ENCODE results near the gene PIP4K2A.
"Not testable (repeated sequence)": the region's sequence is repeated elsewhere in the genome, so short reads cannot be mapped to it uniquely, and the experiment has no call there.

The PIP4K2A gene

GRCh38 chr10:22554461-22555182 lies 159.8 kb downstream of the PIP4K2A start:
- DNase-seq (ENCODE audit: low read depth), result no peak

- DNase-seq (ENCODE audit: low read depth), result no peak
Observed at GRCh38 chr10:22553452-22553995, 160.9 kb downstream of the PIP4K2A start.

GRCh38 chr10:22552888-22553378 lies 161.4 kb downstream of the PIP4K2A start:
- DNase-seq (ENCODE audit: low read depth), result no peak

- DNase-seq (ENCODE audit: low read depth), result no peak
Observed at GRCh38 chr10:22551681-22552365, 162.6 kb downstream of the PIP4K2A start.

GRCh38 chr10:22550732-22551131 lies 163.6 kb downstream of the PIP4K2A start:
- DNase-seq (ENCODE audit: low read depth), result peak; percentile 49

- DNase-seq (ENCODE audit: low read depth), result no peak
Observed at GRCh38 chr10:22548344-22548743, 166.0 kb downstream of the PIP4K2A start.

- no peak for DNase-seq (ENCODE audit: low read depth)
Observed at GRCh38 chr10:22545643-22546042, 168.7 kb downstream of the PIP4K2A start.

GRCh38 chr10:22544325-22545068 lies 169.9 kb downstream of the PIP4K2A start:
- DNase-seq (ENCODE audit: low read depth), result no peak

GRCh38 chr10:22542773-22543172 lies 171.6 kb downstream of the PIP4K2A start:
- no peak for DNase-seq (ENCODE audit: low read depth)

- no peak for DNase-seq (ENCODE audit: low read depth)
Observed at GRCh38 chr10:22541900-22542299, 172.5 kb downstream of the PIP4K2A start.

GRCh38 chr10:22539579-22540298 lies 174.6 kb downstream of the PIP4K2A start:
- no peak for DNase-seq (ENCODE audit: low read depth)

- no peak for DNase-seq (ENCODE audit: low read depth)
Observed at GRCh38 chr10:22537810-22538209, 176.6 kb downstream of the PIP4K2A start.

GRCh38 chr10:22536620-22537019 lies 177.8 kb downstream of the PIP4K2A start:
- no peak for DNase-seq (ENCODE audit: low read depth)

- no peak for DNase-seq (ENCODE audit: low read depth)
Observed at GRCh38 chr10:22534849-22535604, 179.4 kb downstream of the PIP4K2A start.

- no peak for DNase-seq (ENCODE audit: low read depth)
Observed at GRCh38 chr10:22531441-22531840, 182.9 kb downstream of the PIP4K2A start.

GRCh38 chr10:22531008-22531407 lies 183.4 kb downstream of the PIP4K2A start:
- DNase-seq (ENCODE audit: low read depth), result no peak

- no peak for DNase-seq (ENCODE audit: low read depth)
Observed at GRCh38 chr10:22527520-22527919, 186.9 kb downstream of the PIP4K2A start.

- DNase-seq (ENCODE audit: low read depth), result not testable (repeated sequence)
Observed at GRCh38 chr10:22524333-22524732, 190.0 kb downstream of the PIP4K2A start.

- DNase-seq (ENCODE audit: low read depth), result not testable (repeated sequence)
Observed at GRCh38 chr10:22520645-22521044, 193.7 kb downstream of the PIP4K2A start.

GRCh38 chr10:22518167-22518724 lies 196.1 kb downstream of the PIP4K2A start:
- DNase-seq (ENCODE audit: low read depth), result no peak

GRCh38 chr10:22515009-22515408 lies 199.4 kb downstream of the PIP4K2A start:
- no peak for DNase-seq (ENCODE audit: low read depth)

Measured in activated T-helper 9 cell treated with anti-CD3 and anti-CD28 coated beads, Interleukin-2, amount 50 U/mL, for 16 hours (primary cell).